Activated naive CD8-positive, alpha-beta T cell treated with anti-CD3 and anti-CD28 coated beads, Interleukin-2, amount 50 U/mL, for 24 hours (primary cell): ENCODE data around the gene PSME2.

ENCODE experiments used
- ATAC-seq: fragments of 150-1000 bp; cut with Tn5 transposase; one replicate; pipeline ENCODE4 v1.10.0; 2021
- DNase-seq: peaks from one replicate; pipeline ENCODE4 v3.0.0; 2021
- H3K27ac Mint-ChIP-seq: one replicate; pipeline ENCODE4 v1.8.0; 2021; ENCODE audit warnings: mild to moderate bottlenecking, mixed read lengths
- H3K27me3 Mint-ChIP-seq: one replicate; pipeline ENCODE4 v1.8.0; 2021; ENCODE audit warnings: mixed read lengths
- H3K36me3 Mint-ChIP-seq: one replicate; pipeline ENCODE4 v1.8.0; 2021; ENCODE audit warnings: low read depth, mixed read lengths
- H3K4me1 Mint-ChIP-seq: one replicate; pipeline ENCODE4 v1.8.0; 2021; ENCODE audit warnings: mixed read lengths
- H3K4me3 Mint-ChIP-seq: one replicate; pipeline ENCODE4 v1.8.0; 2021; ENCODE audit warnings: mild to moderate bottlenecking, moderate library complexity, mixed read lengths
- H3K9me3 Mint-ChIP-seq: one replicate; pipeline ENCODE4 v1.8.0; 2021; ENCODE audit warnings: mixed read lengths

Gene PSME2

DNA sequence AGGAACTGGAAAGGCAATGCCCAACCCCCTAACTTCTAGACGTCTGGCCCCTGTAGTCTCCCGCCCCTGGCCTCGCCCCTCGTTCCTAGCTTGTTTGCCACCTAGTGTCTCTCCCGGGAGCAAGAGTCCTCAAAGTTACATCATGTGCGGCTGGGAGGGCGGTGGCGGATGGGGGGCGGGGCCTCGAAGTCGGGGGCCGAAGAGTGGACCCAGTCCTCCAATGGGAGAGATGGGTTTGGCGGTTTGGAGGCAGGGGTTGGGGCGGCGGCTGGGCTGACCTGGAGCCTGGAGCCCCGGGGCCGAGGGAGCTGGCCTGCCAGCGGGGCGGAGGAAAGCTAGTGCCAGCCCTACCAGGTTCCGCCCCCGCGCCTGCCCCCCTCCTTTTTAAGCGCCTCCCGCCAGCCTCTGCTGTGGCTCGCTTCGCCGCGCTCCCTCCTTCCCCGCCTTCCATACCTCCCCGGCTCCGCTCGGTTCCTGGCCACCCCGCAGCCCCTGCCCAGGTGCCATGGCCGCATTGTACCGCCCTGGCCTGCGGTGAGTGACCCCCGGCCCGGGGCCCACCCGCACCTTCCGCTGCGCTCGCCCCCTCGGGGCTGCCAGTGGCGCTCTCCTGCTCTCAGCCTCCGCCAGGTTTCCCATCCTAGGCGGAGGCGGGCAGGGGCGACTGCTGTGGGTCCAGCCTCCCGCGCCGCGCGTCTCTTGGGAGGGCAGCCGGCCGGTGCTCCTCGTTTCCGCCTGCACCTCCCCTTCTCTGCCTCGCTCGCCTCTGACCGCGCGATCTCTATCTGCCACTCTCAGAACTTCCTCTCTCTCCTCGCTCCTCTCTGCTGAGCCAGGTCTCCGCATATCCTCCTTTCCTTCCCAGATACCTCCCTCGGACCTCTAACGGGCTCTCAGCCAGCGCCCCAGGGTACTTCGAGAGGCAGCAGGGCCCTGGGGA lies 52.2 kb downstream of the PSME2 start, which contains the start of gene PCK2:
Gene PCK2 (plus strand): TSS at position 411 of the 940 bp plus-strand sequence. CDS start 95 bp downstream, at position 506.
- H3K27me3 Mint-ChIP-seq: no peaks in the 10 kb centered on the region
- peak within 1 kb of the TSS; percentile 97 for H3K27ac Mint-ChIP-seq
- H3K4me1 Mint-ChIP-seq: peaks cover 25% of the 10 kb centered on the region
- peaks cover 23% of the 10 kb centered on the region for H3K36me3 Mint-ChIP-seq
- peak within 1 kb of the TSS; percentile 98 for H3K4me3 Mint-ChIP-seq
- no peaks in the 10 kb centered on the region for H3K9me3 Mint-ChIP-seq
- DNase-seq (peak; percentile 90), ATAC-seq (peak; percentile 81)
